GM12891 (cell line): ENCODE results near the gene FLNA.

Experiments used
- POLR2A ChIP-seq: IDR thresholded peaks from 2 replicates; pipeline ENCODE4 v1.6.1; 2011; ENCODE audit warnings: low read depth, low read length, control low read depth
- POLR2AphosphoS5 ChIP-seq: IDR thresholded peaks from 2 replicates; pipeline ENCODE4 v1.6.1; 2011; ENCODE audit warnings: low read depth, low read length, control low read depth
- POU2F2 ChIP-seq: IDR thresholded peaks from 2 replicates; pipeline ENCODE4 v1.6.1; 2011; ENCODE audit warnings: low read depth, mild to moderate bottlenecking, control low read depth, low read length, moderate library complexity
- SPI1 ChIP-seq: IDR thresholded peaks from 2 replicates; pipeline ENCODE4 v1.6.1; 2011; ENCODE audit warnings: low read depth, low read length, control low read depth
- TAF1 ChIP-seq: IDR thresholded peaks from 2 replicates; pipeline ENCODE4 v1.6.1; 2011; ENCODE audit warnings: low read depth, low read length, control low read depth

DNA sequence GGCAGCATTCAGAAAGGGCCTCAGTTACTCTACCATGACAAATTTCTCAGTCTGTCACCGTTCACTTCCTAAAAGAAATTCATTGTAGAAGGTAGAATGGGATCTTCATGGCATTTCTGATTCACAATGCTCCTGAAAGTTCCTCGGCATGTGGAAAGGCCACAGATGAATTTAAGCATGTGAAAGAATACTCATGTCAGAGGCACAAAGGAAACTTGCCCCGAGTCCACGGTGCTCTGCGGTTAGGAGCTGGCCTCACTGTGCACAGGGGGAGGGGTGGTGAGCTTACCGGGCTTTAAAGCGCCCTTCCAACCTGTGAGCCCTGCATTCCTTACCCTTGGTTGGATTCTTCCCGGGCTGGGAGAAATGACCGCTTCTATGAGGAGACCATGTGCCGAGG, 69.6 kb downstream of the FLNA start:
- TF ChIP-seq POLR2AphosphoS5 (no peak), POLR2A (no peak), SPI1 (no peak), TAF1 (no peak), POU2F2 (no peak)
